Endothelial cell of coronary artery (primary cell): ENCODE measurements around the gene SNX24. TPM values are rescaled to one million over a fixed set of nuclear protein-coding genes. Genes with fewer than 3 reads are reported as not detected.

Source experiments
- total RNA-seq: library from RNA; depleted of rRNA; stranded (reverse); fragments of >200 nt; gene quantifications from 2 replicates; pipeline ENCODE4 v1.2.3, GENCODE V29; 2014

SNX24 gene
- total RNA-seq = 8.7 TPM in 2 replicates

GRCh38 chr5:122845229-122846050, at the start of gene SNX24:
Gene SNX24 (plus strand): TSS chr5:122845613. CDS start chr5:122845634, 21 bp downstream.

DNA sequence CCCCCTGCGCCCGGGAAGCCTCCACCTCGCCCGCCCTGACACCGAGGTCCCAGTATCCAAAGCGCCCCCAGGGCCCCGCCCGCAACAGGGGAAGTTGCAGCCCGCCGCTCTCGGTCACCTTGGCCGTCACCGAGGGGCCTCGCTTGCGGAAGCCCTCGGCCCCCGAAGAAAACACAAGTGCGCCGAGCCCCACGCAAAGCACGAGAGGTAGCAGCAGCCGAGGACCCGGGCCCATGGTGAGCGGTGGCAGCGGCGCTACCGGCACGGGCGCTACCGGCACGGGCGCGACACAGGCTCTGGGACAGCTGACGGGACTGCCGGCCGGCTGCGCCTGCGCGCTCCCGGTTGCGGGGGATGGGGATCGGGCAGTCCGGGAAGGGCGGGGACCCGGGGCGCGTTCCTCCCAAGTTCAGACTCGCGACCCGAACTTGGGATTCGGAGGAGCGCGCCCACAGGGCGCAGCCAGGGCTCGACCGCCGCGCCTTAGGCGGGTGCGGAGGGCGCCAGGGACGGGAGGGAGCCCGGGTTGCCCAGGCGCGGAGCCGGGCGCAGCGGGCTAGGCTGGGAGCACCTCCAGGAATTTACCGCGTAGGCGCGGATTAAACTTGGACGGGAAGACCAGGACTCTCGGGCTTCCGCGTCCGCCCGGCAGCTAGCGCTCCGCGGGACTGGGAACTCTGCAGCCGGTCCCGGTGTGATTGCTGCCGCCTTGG, 191.1 kb downstream of the SNX24 start, which contains the start of gene PPIC:
TSS of gene PPIC (minus strand) at position 335 of the 713 bp plus-strand sequence. CDS start at position 235, 100 bp downstream.

Other genes starting within 250 kb of the SNX24 start
- gene SNX2, start 70.5 kb upstream of the SNX24 start, total RNA-seq = 44.8 and 59.8 TPM in 2 replicates
- 43.6 and 54.5 TPM in 2 replicates for gene PPIC, start 191.1 kb downstream of the SNX24 start, total RNA-seq
- gene PRDM6, start 243.6 kb downstream of the SNX24 start, total RNA-seq = under 0.01 and 0.09 TPM in 2 replicates